Sigmoid colon (tissue), 7 donors: ENCODE results near the gene MAN2A1. TPM values are rescaled to one million over a fixed set of nuclear protein-coding genes. Genes with fewer than 3 reads are reported as not detected.

Experiments used
- DNase-seq: peaks from one replicate; pipeline ENCODE4 v3.0.0-alpha.2; 2019
- H3K27ac ChIP-seq, 4 donors: fragments of 200-600 bp; sonication (generic); one replicate each; pipeline ENCODE4 v1.5.1; 2016 to 2019; ENCODE audit warnings: mild to moderate bottlenecking in 1 of 4
- H3K27me3 ChIP-seq, 3 donors: fragments of 200-600 bp; sonication (generic); one replicate each; pipeline ENCODE4 v1.5.1; 2019; ENCODE audit warnings: mild to moderate bottlenecking in 1 of 3
- H3K36me3 ChIP-seq, 4 donors: fragments of 200-600 bp; sonication (generic); one replicate each; pipeline ENCODE4 v1.5.1; 2016 to 2019
- H3K4me1 ChIP-seq, 4 donors: fragments of 200-600 bp; sonication (generic); one replicate each; pipeline ENCODE4 v1.5.1; 2017 to 2019
- H3K4me3 ChIP-seq, 4 donors: fragments of 200-600 bp; sonication (generic); one replicate each; pipeline ENCODE4 v1.5.1; 2017 to 2019; ENCODE audit warnings: mild to moderate bottlenecking in 2 of 4, moderate library complexity in 1 of 4
- H3K9me3 ChIP-seq, 4 donors: fragments of 200-600 bp in 3 of 4; sonication (generic) in 3 of 4; one replicate each; pipeline versions ENCODE4 v1.5.1 to v1.6.1; 2013 to 2019
- CTCF ChIP-seq, 4 experiments: fragments of 450-650 bp in 3 of 4; fragments of 200-600 bp in 1 of 4; IDR thresholded peaks; one replicate each; pipeline ENCODE4 v1.5.1; 2016 to 2019; ENCODE audit warnings: antibody characterized with exemption in 4 of 4, mild to moderate bottlenecking in 3 of 4, moderate library complexity in 2 of 4
- EP300 ChIP-seq, 4 donors: sonication (generic); formaldehyde crosslinking; IDR thresholded peaks; one replicate each; pipeline ENCODE4 v1.6.1; 2017; ENCODE audit warnings: antibody characterized with exemption in 4 of 4
- POLR2A ChIP-seq, 2 donors: fragments of 450-650 bp; IDR thresholded peaks; one replicate each; pipeline ENCODE4 v1.6.1; 2016; ENCODE audit warnings: antibody characterized with exemption in 2 of 2, mild to moderate bottlenecking in 2 of 2, moderate library complexity in 2 of 2
- POLR2AphosphoS5 ChIP-seq, 4 donors: sonication (generic); formaldehyde crosslinking; IDR thresholded peaks; one replicate each; pipeline ENCODE4 v1.6.1; 2017; ENCODE audit warnings: antibody characterized with exemption in 4 of 4
- WGBS, 2 donors: extraction: QIAGEN DNeasy Blood & Tissue Kit; methylation state at CpG; one replicate each; pipeline ENCODE4 v1.1.7; 2013; 5-methylcytosine and 5-hydroxymethylcytosine counted together
- intact Hi-C: fragments of 100-400 bp; cut with DNase I; formaldehyde crosslinking; loops from one replicate; pipeline ENCODE4 v1.15.1; 2023
- polyA plus RNA-seq, 3 donors: library from polyadenylated mRNA; stranded (reverse); fragments of 200-250 nt; gene quantifications; one replicate each; pipeline ENCODE4 v1.2.3, GENCODE V29; 2013
- total RNA-seq, 4 donors: library from RNA; depleted of rRNA; stranded (reverse); fragments of >200 nt; gene quantifications; one replicate each; pipeline ENCODE4 v1.1.0, GENCODE V29; 2016
- donor health status: healthy with polysubstance abuse.
- donor health status: Bipolar disorder and iron deficiency.
- donor health status: healthy.

MAN2A1 gene
- total and polyA plus RNA-seq, 7 donors = 3.6 to 58.4 (median 40.2) TPM

GRCh38 chr5:109708813-109709212, 19.1 kb downstream of the MAN2A1 start:
- intact Hi-C loops = no loop called here

GRCh38 chr5:109709225-109709624, 19.5 kb downstream of the MAN2A1 start:
- Histone ChIP-seq H3K4me3 (no peak overlapping the region), H3K9me3 (no peaks in the 10 kb centered on the region), H3K4me1 (peaks cover 0 to 31% (median 18%) of the 10 kb centered on the region in 4 donors), H3K27ac (no peak overlapping the region), H3K27me3 (no peaks in the 10 kb centered on the region), H3K36me3 (no peaks in the 10 kb centered on the region)
- TF ChIP-seq POLR2A (IDR thresholded peaks at IDR 0.05) = no peak
- TF ChIP-seq POLR2AphosphoS5 (IDR thresholded peaks at IDR 0.05) = no peak
- no peak for TF ChIP-seq CTCF (IDR thresholded peaks at IDR 0.05)
- TF ChIP-seq EP300 (IDR thresholded peaks at IDR 0.05) = no peak
- WGBS, 2 donors = 85 to 94% methylated on average over 5 of the region's 5 CpGs
- intact Hi-C loops = no loop called here
- no peak for DNase-seq

More at GRCh38 chr5:109708813-109709212, 19.1 kb downstream of the MAN2A1 start:
- Histone ChIP-seq H3K4me1 (peaks cover 0 to 35% (median 22%) of the 10 kb centered on the region in 4 donors), H3K27me3 (no peaks in the 10 kb centered on the region), H3K4me3 (no peak overlapping the region), H3K27ac (no peak overlapping the region), H3K9me3 (no peaks in the 10 kb centered on the region), H3K36me3 (no peaks in the 10 kb centered on the region)
- TF ChIP-seq CTCF (IDR thresholded peaks at IDR 0.05) (no peak), POLR2AphosphoS5 (IDR thresholded peaks at IDR 0.05) (no peak), POLR2A (IDR thresholded peaks at IDR 0.05) (no peak), EP300 (IDR thresholded peaks at IDR 0.05) (no peak)
- 94 to 95% methylated on average over 2 of the region's 2 CpGs for WGBS, 2 donors
- DNase-seq = no peak

GRCh38 chr5:109711673-109712072, 21.9 kb downstream of the MAN2A1 start:
- Histone ChIP-seq H3K36me3 (peaks cover 0 to 7% (median 2%) of the 10 kb centered on the region in 4 donors), H3K27me3 (no peaks in the 10 kb centered on the region), H3K4me1 (peaks cover 0 to 15% (median 0%) of the 10 kb centered on the region in 4 donors), H3K9me3 (no peaks in the 10 kb centered on the region), H3K4me3 (no peak overlapping the region), H3K27ac (no peak overlapping the region)
- no peak for DNase-seq
- intact Hi-C loops = no loop called here
- TF ChIP-seq CTCF (IDR thresholded peaks at IDR 0.05) (no peak), POLR2AphosphoS5 (IDR thresholded peaks at IDR 0.05) (no peak), EP300 (IDR thresholded peaks at IDR 0.05) (no peak), POLR2A (IDR thresholded peaks at IDR 0.05) (no peak)

GRCh38 chr5:109713453-109713852, 23.7 kb downstream of the MAN2A1 start:
- H3K27me3 ChIP-seq = no peaks in the 10 kb centered on the region
- intact Hi-C loops = no loop called here
- WGBS, 2 donors = 84 to 89% methylated on average over 3 of the region's 3 CpGs

GRCh38 chr5:109714592-109714991, 24.9 kb downstream of the MAN2A1 start:
- no peak for DNase-seq
- Histone ChIP-seq H3K36me3 (peaks cover 0 to 16% (median 2%) of the 10 kb centered on the region in 4 donors), H3K4me3 (no peak overlapping the region), H3K4me1 (peaks cover 0 to 14% (median 0%) of the 10 kb centered on the region in 4 donors), H3K27me3 (no peaks in the 10 kb centered on the region), H3K9me3 (no peaks in the 10 kb centered on the region), H3K27ac (no peak overlapping the region)
- intact Hi-C loops = no loop called here
- TF ChIP-seq EP300 (IDR thresholded peaks at IDR 0.05) = no peak
- no peak for TF ChIP-seq POLR2A (IDR thresholded peaks at IDR 0.05)
- WGBS, 2 donors = 65 to 74% methylated on average over 3 of the region's 3 CpGs

More at GRCh38 chr5:109713453-109713852, 23.7 kb downstream of the MAN2A1 start:
- no peak for TF ChIP-seq EP300 (IDR thresholded peaks at IDR 0.05)
- no peak for TF ChIP-seq POLR2AphosphoS5 (IDR thresholded peaks at IDR 0.05)
- Histone ChIP-seq H3K27ac (no peak overlapping the region), H3K36me3 (peaks cover 0 to 16% (median 2%) of the 10 kb centered on the region in 4 donors), H3K4me3 (no peak overlapping the region), H3K9me3 (no peaks in the 10 kb centered on the region), H3K4me1 (peaks cover 0 to 9% (median 0%) of the 10 kb centered on the region in 4 donors)
- no peak for DNase-seq

- Histone ChIP-seq H3K4me3 (no peak overlapping the region), H3K27ac (no peak overlapping the region), H3K27me3 (no peaks in the 10 kb centered on the region), H3K4me1 (peaks cover 0 to 11% (median 0%) of the 10 kb centered on the region in 4 donors), H3K9me3 (no peaks in the 10 kb centered on the region), H3K36me3 (peaks cover 0 to 16% (median 2%) of the 10 kb centered on the region in 4 donors)
- DNase-seq = no peak
- TF ChIP-seq EP300 (IDR thresholded peaks at IDR 0.05) = no peak
- intact Hi-C loops = no loop called here
- WGBS, 2 donors = 46 to 77% methylated on average over 3 of the region's 3 CpGs
These were observed 28.5 kb downstream of the MAN2A1 start for GRCh38 chr5:109718216-109718615.
